Kidney (tissue), 14 donors: ENCODE data around the gene TRPC4AP. TPM values are rescaled to one million over a fixed set of nuclear protein-coding genes. Genes with fewer than 3 reads are reported as not detected.

Source experiments
- DNase-seq, 5 donors: peaks; one replicate each; pipeline ENCODE4 v3.0.0-alpha.2; 2013 to 2020
- FAIRE-seq: peaks from 2 replicates; lab custom pipeline; 2012; peaks lifted over from hg19 to GRCh38; lab: Jason Lieb, UNC
- H3K27ac ChIP-seq, 2 donors: one replicate each; pipeline ENCODE4 v1.7.0; 2013; ENCODE audit warnings: low read depth in 2 of 2, low read length in 2 of 2, inconsistent platforms in 1 of 2
- H3K27me3 ChIP-seq: one replicate; pipeline ENCODE4 v1.7.1; 2013; ENCODE audit warnings: low read length, inconsistent platforms; ENCODE audit not compliant: control insufficient read depth, insufficient read depth
- H3K36me3 ChIP-seq, 3 donors: one replicate each; pipeline versions ENCODE4 v1.7.0 to v1.7.1; 2013; ENCODE audit warnings: low read length in 3 of 3, control low read depth in 1 of 3, inconsistent platforms in 1 of 3; ENCODE audit not compliant: insufficient read depth in 3 of 3, control insufficient read depth in 2 of 3
- H3K4me1 ChIP-seq, 3 donors: one replicate each; pipeline versions ENCODE4 v1.7.0 to v1.7.1; 2013; ENCODE audit warnings: low read length in 3 of 3, inconsistent platforms in 1 of 3, low read depth in 1 of 3; ENCODE audit not compliant: control insufficient read depth in 2 of 3, insufficient read depth in 2 of 3
- H3K4me3 ChIP-seq, 3 donors: one replicate each; pipeline versions ENCODE4 v1.7.0 to v1.8.1; 2013; ENCODE audit warnings: low read length in 3 of 3, control low read depth in 1 of 3, inconsistent platforms in 1 of 3
- H3K9ac ChIP-seq, 3 donors: one replicate each; pipeline versions ENCODE4 v1.7.0 to v1.7.1; 2013; ENCODE audit warnings: low read length in 3 of 3, control low read depth in 1 of 3, inconsistent platforms in 1 of 3
- H3K9me3 ChIP-seq, 3 donors: one replicate each; pipeline versions ENCODE4 v1.7.0 to v1.7.1; 2013; ENCODE audit warnings: low read length in 3 of 3, control low read depth in 1 of 3, inconsistent platforms in 1 of 3; ENCODE audit not compliant: control insufficient read depth in 2 of 3, insufficient read depth in 1 of 3
- CTCF ChIP-seq: IDR thresholded peaks from 3 replicates; pipeline ENCODE4 v1.5.1; 2012; ENCODE audit warnings: mild to moderate bottlenecking, moderate library complexity, borderline replicate concordance; ENCODE audit not compliant: insufficient read depth; ENCODE audit errors: extremely low read depth
- intact Hi-C: fragments of 100-400 bp; cut with DNase I; formaldehyde crosslinking; loops from one replicate; pipeline ENCODE4 v1.11.1; 2022
- polyA plus RNA-seq: library from polyadenylated mRNA; stranded (reverse); fragments of 350-450 nt; fragmentation: Illumina TruSeq; extraction: RNeasy Lipid Tissue Mini Kit (QIAGEN cat#74804); gene quantifications from one replicate; pipeline ENCODE4 v1.2.3, GENCODE V29; 2014; ENCODE audit warnings: low read depth, low replicate concordance; ENCODE audit not compliant: insufficient read depth
- total RNA-seq: library from RNA; stranded (reverse); fragmentation: NEBNext Ultra II Directional; extraction: Animal tissue kit (Norgen Biotek cat#: 25700); gene quantifications from one replicate; pipeline ENCODE4 v1.2.1, GENCODE V29; 2021
- donor health status: control.
- donor health status: control.
- donor health status: control.
- donor health status: control.
- donor health status: control.
- donor health status: DM: yes; HTN: yes; CAD: no.
- donor health status: Normal renal cell carcinoma (clear cell type).

Gene TRPC4AP
- total and polyA plus RNA-seq, 2 donors from 2014 or later = 36.5 to 51.2 TPM

DNA sequence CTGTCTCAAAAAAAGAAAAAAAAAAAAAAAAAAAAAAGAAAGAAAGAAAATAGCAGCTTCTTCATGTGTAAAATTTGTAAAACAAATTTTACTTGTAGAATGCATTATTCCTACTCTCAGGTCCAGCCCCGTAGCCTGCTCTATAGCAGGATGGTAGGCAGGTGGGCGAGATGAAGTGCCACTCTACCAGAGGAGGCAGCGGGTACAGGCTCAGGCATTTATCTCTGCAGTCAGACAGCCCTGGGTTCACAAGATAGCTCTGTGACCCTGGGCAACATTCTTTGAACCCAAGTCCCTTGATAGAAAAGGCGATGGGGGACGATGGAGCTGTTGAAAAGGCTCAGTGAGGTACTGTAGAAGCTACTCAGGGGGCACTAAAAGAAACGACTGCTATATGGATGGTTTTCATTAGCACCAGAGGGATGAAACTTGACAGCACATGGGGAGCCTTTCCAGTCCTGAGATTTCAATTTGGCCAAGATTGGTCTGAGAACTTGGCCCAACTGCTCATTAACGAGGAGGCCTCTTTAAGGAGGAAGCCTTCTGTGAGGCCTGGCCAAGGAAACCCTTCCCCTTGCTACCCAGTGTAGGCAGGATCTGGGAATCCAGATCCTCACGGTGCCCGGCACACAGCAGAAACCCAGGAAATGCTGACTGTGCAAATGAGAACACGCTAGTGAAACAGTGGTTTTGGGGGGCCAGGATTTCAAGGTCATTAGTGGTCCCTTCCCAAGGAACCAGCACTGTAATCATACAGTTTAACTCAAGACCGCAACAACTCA is 73.8 kb downstream of the TRPC4AP start:
- H3K27me3 ChIP-seq = no peaks in the 10 kb centered on the region
- FAIRE-seq (no peak), DNase-seq (no peak)
- no peak overlapping the region for H3K27ac ChIP-seq
- H3K4me3 ChIP-seq = no peak overlapping the region
- H3K36me3 ChIP-seq = peaks cover 5 to 20% (median 17%) of the 10 kb centered on the region in 3 donors
- no peaks in the 10 kb centered on the region for H3K4me1 ChIP-seq
- intact Hi-C loops = no loop called here
- H3K9me3 ChIP-seq = no peaks in the 10 kb centered on the region
- H3K9ac ChIP-seq = no peak overlapping the region
- no peak for TF ChIP-seq CTCF

GRCh38 chr20:35017099-35017835 is 75.3 kb downstream of the TRPC4AP start:
- no peak for TF ChIP-seq CTCF
- FAIRE-seq = no peak
- peaks cover 5 to 23% (median 23%) of the 10 kb centered on the region in 3 donors for H3K36me3 ChIP-seq

GRCh38 chr20:35015863-35016193 is 76.8 kb downstream of the TRPC4AP start:
- Histone ChIP-seq H3K27me3 (no peaks in the 10 kb centered on the region), H3K36me3 (peaks cover 5 to 35% (median 30%) of the 10 kb centered on the region in 3 donors), H3K27ac (no peak overlapping the region), H3K9me3 (no peaks in the 10 kb centered on the region), H3K4me1 (peaks cover 0 to 4% (median 0%) of the 10 kb centered on the region in 3 donors), H3K9ac (no peak overlapping the region), H3K4me3 (no peak overlapping the region)
- FAIRE-seq (no peak), DNase-seq (no peak)
- intact Hi-C loops = no loop called here
- no peak for TF ChIP-seq CTCF

More at GRCh38 chr20:35017099-35017835, 75.3 kb downstream of the TRPC4AP start:
- H3K4me3 ChIP-seq = no peak overlapping the region
- peaks cover 0 to 4% (median 0%) of the 10 kb centered on the region in 3 donors for H3K4me1 ChIP-seq
- intact Hi-C loops = no loop called here
- no peak overlapping the region for H3K9ac ChIP-seq
- no peaks in the 10 kb centered on the region for H3K27me3 ChIP-seq
- DNase-seq = no peak
- no peaks in the 10 kb centered on the region for H3K9me3 ChIP-seq
- no peak overlapping the region for H3K27ac ChIP-seq
